Uterus (tissue), 4 donors: ENCODE data around the gene PRMT2. TPM values are rescaled to one million over a fixed set of nuclear protein-coding genes. Genes with fewer than 3 reads are reported as not detected.
"Not testable (repeated sequence)": the region's sequence is repeated elsewhere in the genome, so short reads cannot be mapped to it uniquely, and the experiment has no call there.

Experiments used
- DNase-seq, 2 donors: peaks; one replicate each; pipeline ENCODE4 v3.0.0-alpha.2; 2019 to 2020
- H3K27ac ChIP-seq, 2 donors: fragments of 200-600 bp; sonication (generic); 1 replicate in 1 of 2; 2 replicates in 1 of 2; pipeline ENCODE4 v1.5.1; 2016 to 2018
- H3K27me3 ChIP-seq, 2 donors: fragments of 200-600 bp; sonication (generic); one replicate each; pipeline ENCODE4 v1.5.1; 2018 to 2019; ENCODE audit warnings: control low read depth in 1 of 2
- H3K36me3 ChIP-seq, 2 donors: fragments of 200-600 bp; sonication (generic); one replicate each; pipeline ENCODE4 v1.5.1; 2019; ENCODE audit warnings: control low read depth in 1 of 2
- H3K4me1 ChIP-seq, 2 donors: fragments of 200-600 bp; sonication (generic); one replicate each; pipeline ENCODE4 v1.5.1; 2018 to 2019; ENCODE audit warnings: control low read depth in 1 of 2
- H3K4me3 ChIP-seq, 2 donors: fragments of 200-600 bp; sonication (generic); 1 replicate in 1 of 2; 2 replicates in 1 of 2; pipeline ENCODE4 v1.5.1; 2018 to 2019; ENCODE audit warnings: mild to moderate bottlenecking in 1 of 2
- H3K9me3 ChIP-seq, 2 donors: fragments of 200-600 bp; sonication (generic); one replicate each; pipeline ENCODE4 v1.5.1; 2019; ENCODE audit warnings: control low read depth in 1 of 2
- POLR2A ChIP-seq, 2 donors: fragments of 450-650 bp; IDR thresholded peaks; one replicate each; pipeline ENCODE4 v1.6.1; 2016; ENCODE audit warnings: antibody characterized with exemption in 2 of 2, mild to moderate bottlenecking in 1 of 2, moderate library complexity in 1 of 2
- intact Hi-C: fragments of 100-400 bp; cut with DNase I; formaldehyde crosslinking; loops from one replicate; pipeline ENCODE4 v1.15.1; 2023; ENCODE audit warnings: low total_unique reads
- total RNA-seq, 4 donors: library from RNA; depleted of rRNA in 3 of 4; stranded (reverse); fragments of >200 nt in 3 of 4; gene quantifications; one replicate each; pipeline versions ENCODE4 v1.1.0 to v1.2.4, GENCODE V29; 2014 to 2023
- TF ChIP-seq, protein P1 (sequence below), 4 experiments: fragments of 200-600 bp in 2 of 4; fragments of 450-650 bp in 2 of 4; sonication (generic) in 2 of 4; IDR thresholded peaks; one replicate each; pipeline ENCODE4 v1.5.1; 2016 to 2019; ENCODE audit warnings: antibody characterized with exemption in 4 of 4, mild to moderate bottlenecking in 2 of 4, moderate library complexity in 1 of 4
- donor health status: DM: yes; HTN: yes; CAD: no.

PRMT2 gene
- total RNA-seq, 4 donors from 2014 or later: 45.6 to 171 (median 76.4) TPM

DNA sequence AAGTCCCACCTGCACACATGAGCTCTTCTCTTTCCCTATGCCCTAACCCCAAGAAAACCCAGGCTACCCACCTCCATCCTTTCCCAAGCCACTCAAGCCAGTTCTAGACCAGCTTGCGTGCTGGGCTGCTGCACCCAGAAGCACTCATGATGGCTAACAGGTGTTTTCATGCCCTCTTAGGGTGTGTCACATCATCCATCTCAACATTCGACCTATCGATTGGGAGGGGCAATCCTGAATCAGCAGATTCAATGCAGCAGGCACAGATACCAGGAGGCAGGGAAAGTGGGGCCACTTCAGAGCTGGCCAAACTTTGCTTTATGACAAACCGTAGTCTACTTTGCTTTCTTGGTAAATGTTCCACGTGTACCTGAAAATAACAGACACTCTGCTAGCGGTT is 6.6 kb upstream of the PRMT2 start:
- H3K27me3 ChIP-seq: no peaks in the 10 kb centered on the region
- H3K36me3 ChIP-seq: no peaks in the 10 kb centered on the region
- H3K4me3 ChIP-seq: no peak overlapping the region
- peaks cover 0 to 4% of the 10 kb centered on the region in 2 donors for H3K9me3 ChIP-seq
- no peaks in the 10 kb centered on the region for H3K4me1 ChIP-seq
- H3K27ac ChIP-seq: no peak overlapping the region
- TF ChIP-seq, protein P1, sequence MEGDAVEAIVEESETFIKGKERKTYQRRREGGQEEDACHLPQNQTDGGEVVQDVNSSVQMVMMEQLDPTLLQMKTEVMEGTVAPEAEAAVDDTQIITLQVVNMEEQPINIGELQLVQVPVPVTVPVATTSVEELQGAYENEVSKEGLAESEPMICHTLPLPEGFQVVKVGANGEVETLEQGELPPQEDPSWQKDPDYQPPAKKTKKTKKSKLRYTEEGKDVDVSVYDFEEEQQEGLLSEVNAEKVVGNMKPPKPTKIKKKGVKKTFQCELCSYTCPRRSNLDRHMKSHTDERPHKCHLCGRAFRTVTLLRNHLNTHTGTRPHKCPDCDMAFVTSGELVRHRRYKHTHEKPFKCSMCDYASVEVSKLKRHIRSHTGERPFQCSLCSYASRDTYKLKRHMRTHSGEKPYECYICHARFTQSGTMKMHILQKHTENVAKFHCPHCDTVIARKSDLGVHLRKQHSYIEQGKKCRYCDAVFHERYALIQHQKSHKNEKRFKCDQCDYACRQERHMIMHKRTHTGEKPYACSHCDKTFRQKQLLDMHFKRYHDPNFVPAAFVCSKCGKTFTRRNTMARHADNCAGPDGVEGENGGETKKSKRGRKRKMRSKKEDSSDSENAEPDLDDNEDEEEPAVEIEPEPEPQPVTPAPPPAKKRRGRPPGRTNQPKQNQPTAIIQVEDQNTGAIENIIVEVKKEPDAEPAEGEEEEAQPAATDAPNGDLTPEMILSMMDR (IDR thresholded peaks at IDR 0.05): no peak
- TF ChIP-seq POLR2A (IDR thresholded peaks at IDR 0.05): no peak
- no peak for DNase-seq
- intact Hi-C loops: no loop called here

DNA sequence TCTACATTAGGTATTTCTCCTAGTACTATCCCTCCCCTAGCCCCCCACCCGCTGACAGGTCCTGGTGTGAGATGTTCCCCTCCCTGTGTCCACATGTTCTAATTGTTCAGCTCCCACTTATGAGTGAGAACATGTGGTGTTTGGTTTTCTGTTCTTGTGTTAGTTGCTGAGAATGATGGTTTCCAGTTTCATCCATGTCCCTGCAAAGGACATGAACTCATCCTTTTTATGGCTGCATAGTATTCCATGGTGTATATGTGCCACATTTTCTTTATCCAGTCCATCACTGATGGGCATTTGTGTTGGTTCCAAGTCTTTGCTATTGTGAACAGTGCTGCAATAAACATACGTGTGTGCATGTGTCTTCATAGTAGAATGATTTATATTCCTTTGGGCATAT is 4.6 kb upstream of the PRMT2 start:
- H3K27ac ChIP-seq, H3K4me1 ChIP-seq, H3K27me3 ChIP-seq, H3K9me3 ChIP-seq, intact Hi-C loops, H3K36me3 ChIP-seq, DNase-seq, H3K4me3 ChIP-seq: not testable (repeated sequence)

DNA sequence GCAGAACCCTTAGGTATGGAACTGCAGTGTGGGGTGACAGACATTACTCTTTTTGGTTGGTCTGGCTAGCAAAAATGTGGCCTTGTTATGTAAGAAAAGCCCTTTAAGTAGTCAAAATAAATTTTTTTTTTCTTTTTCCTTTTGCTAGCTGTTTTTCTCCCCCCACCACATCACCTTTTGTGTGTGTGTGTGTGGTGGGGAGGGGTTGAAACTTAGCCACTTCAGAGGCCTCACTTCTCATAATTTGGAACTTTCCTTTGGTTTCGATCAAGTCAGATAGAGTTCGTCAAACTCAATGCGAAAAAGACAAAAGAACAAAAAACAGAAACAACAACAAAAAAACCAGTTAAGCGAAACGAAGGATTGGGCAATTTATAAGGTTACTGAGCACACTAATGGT is 1.9 kb upstream of the PRMT2 start:
- Histone ChIP-seq H3K9me3 (no peaks in the 10 kb centered on the region), H3K27ac (no peak overlapping the region), H3K4me1 (peaks cover 0 to 14% of the 10 kb centered on the region in 2 donors), H3K27me3 (no peaks in the 10 kb centered on the region), H3K4me3 (no peak overlapping the region), H3K36me3 (no peaks in the 10 kb centered on the region)
- DNase-seq: no peak
- TF ChIP-seq, protein P1 (IDR thresholded peaks at IDR 0.05): no peak
- TF ChIP-seq POLR2A (IDR thresholded peaks at IDR 0.05): no peak
- intact Hi-C loops: no loop called here

DNA sequence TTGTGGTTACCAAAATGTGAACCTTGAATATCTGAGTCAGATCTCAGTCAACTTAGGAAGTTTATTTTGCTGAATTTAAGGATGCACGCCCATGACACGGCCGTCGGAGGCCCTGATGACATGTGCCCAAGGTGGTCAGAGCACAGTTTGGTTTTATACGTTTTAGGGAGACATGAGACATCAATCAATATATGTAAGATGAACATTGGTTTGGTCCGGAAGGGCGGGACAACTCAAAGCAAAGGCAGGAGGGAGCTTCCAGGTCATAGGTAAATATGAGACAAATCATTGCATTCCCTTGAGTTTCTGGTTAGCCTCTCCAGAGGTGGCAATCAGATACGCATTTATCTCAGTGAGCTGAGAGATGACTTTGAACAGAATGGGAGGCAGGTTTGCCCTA is 1.0 kb upstream of the PRMT2 start:
- peak overlapping the region; percentile 86 to 94 for H3K4me3 ChIP-seq
- no peaks in the 10 kb centered on the region for H3K27me3 ChIP-seq
- H3K9me3 ChIP-seq: no peaks in the 10 kb centered on the region
- peaks cover 0 to 14% of the 10 kb centered on the region in 2 donors for H3K4me1 ChIP-seq
- peak overlapping the region; percentile 99 for H3K27ac ChIP-seq
- DNase-seq: no peak
- TF ChIP-seq, protein P1 (IDR thresholded peaks at IDR 0.05): no peak
- TF ChIP-seq POLR2A (IDR thresholded peaks at IDR 0.05): no peak
- H3K36me3 ChIP-seq: no peaks in the 10 kb centered on the region
- intact Hi-C loops: no loop called here

DNA sequence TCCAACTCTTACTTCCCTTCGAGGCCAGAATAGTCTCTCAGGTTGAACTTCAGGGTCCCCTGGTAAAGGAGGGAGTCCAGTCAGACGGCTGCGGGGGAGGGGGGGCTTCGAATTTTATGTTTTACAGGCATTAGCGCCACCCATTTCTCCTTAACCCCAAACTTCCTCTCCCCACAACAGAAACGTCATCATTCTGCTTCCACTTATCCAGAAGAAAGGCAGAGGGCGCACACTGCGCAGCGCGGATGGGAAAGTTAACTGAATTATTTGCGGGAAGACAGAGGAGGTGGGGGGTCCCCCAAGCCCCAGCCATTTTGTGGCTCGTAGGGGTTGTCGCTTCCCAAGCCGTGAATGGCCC is 529 bp upstream of the PRMT2 start:
- Histone ChIP-seq H3K9me3 (no peaks in the 10 kb centered on the region), H3K27ac (peak overlapping the region; percentile 99), H3K4me3 (peak overlapping the region; percentile 86 to 94), H3K27me3 (no peaks in the 10 kb centered on the region), H3K4me1 (peaks cover 0 to 14% of the 10 kb centered on the region in 2 donors), H3K36me3 (no peaks in the 10 kb centered on the region)
- intact Hi-C loops: no loop called here
- peak in 1 of 2 donors; percentile 85 for DNase-seq
- TF ChIP-seq POLR2A (IDR thresholded peaks at IDR 0.05): no peak
- TF ChIP-seq, protein P1 (IDR thresholded peaks at IDR 0.05): peak; percentile 23 to 53 (median 28)

DNA sequence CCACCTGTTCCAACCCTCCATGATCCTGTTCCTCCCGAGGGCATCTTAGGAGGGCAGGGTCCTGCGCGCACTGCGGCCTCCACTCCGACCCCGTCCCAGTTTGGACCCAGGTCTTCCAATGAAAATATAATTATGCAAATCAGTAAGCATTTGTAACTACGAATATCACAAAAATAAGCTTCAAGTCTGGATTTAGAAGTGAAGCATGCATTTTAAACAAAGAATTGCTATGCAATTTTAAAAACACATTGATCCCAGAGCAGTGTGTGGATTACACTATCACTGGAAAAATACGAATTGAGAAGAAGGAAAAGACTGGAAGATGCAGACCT is 673 bp downstream of the PRMT2 start:
- peak overlapping the region; percentile 99 for H3K27ac ChIP-seq

More for the DNA sequence above, 673 bp downstream of the PRMT2 start:
- no peaks in the 10 kb centered on the region for H3K9me3 ChIP-seq
- peak overlapping the region; percentile 86 to 94 for H3K4me3 ChIP-seq
- peaks cover 0 to 14% of the 10 kb centered on the region in 2 donors for H3K4me1 ChIP-seq
- H3K36me3 ChIP-seq: no peaks in the 10 kb centered on the region
- no peaks in the 10 kb centered on the region for H3K27me3 ChIP-seq
- intact Hi-C loops: no loop called here
- TF ChIP-seq POLR2A (IDR thresholded peaks at IDR 0.05): no peak
- TF ChIP-seq, protein P1 (IDR thresholded peaks at IDR 0.05): no peak
- DNase-seq: no peak
